ENCODE results near the gene RPLP2.

DNA sequence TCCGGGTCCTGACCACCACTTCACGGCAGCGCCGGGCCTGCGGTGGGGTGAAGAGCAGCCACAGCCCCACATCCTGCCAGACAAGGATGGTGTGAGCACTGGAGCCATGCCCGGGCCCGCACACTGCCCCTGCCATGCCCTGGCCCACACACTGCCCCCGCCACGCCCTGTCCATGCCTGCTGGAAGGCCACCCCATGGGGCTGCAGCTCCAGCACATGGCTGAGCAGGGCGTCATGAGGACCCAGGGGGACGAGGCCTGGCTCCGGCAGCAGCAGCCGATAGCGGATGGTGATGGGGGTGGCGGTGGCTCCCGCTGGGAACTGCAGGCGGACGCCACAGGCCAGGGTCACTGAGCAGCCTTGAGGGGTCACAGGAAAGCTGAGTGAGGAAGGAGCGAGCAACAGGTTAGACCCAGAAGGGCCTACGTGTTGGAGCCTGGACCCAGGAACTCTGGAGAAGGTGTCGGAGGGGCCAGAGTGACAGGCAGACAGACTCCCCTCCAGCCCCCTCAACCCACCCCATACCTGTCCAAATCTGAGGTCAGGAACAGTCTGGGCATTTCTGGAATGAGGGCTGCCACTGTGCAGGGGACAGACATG, 7.6 kb upstream of the RPLP2 start:
- TF ChIP-seq ZNF274 (IDR thresholded peaks at IDR 0.05; ENCODE audit: low read depth, low read length) (no peak), SUZ12 (IDR thresholded peaks at IDR 0.05; ENCODE audit: extremely low read depth, insufficient read depth, insufficient read length) (no peak), YY1 (IDR thresholded peaks at IDR 0.05; ENCODE audit: insufficient read depth, insufficient read length) (no peak)

All from NT2/D1 (cell line).